HCT116 (cell line): ENCODE data around the gene SEMA7A. TPM values are rescaled to one million over a fixed set of nuclear protein-coding genes. Genes with fewer than 3 reads are reported as not detected.

ENCODE experiments used
- ATAC-seq: fragments of 200-7000 bp; cut with Tn5 transposase; 2 replicates; pipeline ENCODE4 v1.9.1; 2020; ENCODE audit warnings: mild to moderate bottlenecking, moderate library complexity
- BruUV-seq: library from RNA; stranded (reverse); fragments of 400-500 nt; replicated peaks from 2 replicates; lab custom pipeline; 2021; lab: Mats Ljungman, UMichigan
- CTCF ChIA-PET: fragments of 300-600 bp; sonication (Branson Sonifier 250); formaldehyde crosslinking; loops from one replicate; lab custom pipeline; 2021; ENCODE audit warnings: antibody characterized with exemption; lab: Charles Lee
- POLR2A ChIA-PET: fragments of 300-600, 350-600 bp; sonication (Branson Sonifier 250); formaldehyde crosslinking; loops from one replicate; lab custom pipeline; 2021; ENCODE audit warnings: antibody characterized with exemption; lab: Charles Lee
- RAD21 ChIA-PET, 2 experiments: fragments of 300-600 bp; sonication (Branson Sonifier 250); formaldehyde crosslinking; loops; one replicate each; lab custom pipeline; 2023; ENCODE audit warnings: low total read pairs in 2 of 2; ENCODE audit not compliant: uncharacterized antibody in 2 of 2, unreplicated experiment in 2 of 2, low non-redundant PET in 1 of 2; lab: Charles Lee
- DNase-seq: peaks from one replicate; pipeline ENCODE4 v3.0.0-alpha.2; 2010; ENCODE audit warnings: low read depth, low spot score
- H2AFZ ChIP-seq: fragments of 200-600 bp; shearing (Covaris generic), sonication (generic); 2 replicates; pipeline ENCODE4 v1.6.1; 2017; ENCODE audit warnings: low read depth, mixed run types, mixed read lengths, antibody characterized with exemption, low read length; ENCODE audit not compliant: poor library complexity, severe bottlenecking
- H3K27ac ChIP-seq: 2 replicates; pipeline ENCODE4 v1.5.1; 2012; ENCODE audit warnings: low read depth, low read length
- H3K27me3 ChIP-seq: fragments of 200-600 bp; sonication (generic); 2 replicates; pipeline ENCODE4 v1.6.1; 2016; ENCODE audit warnings: mixed run types, low read length, mixed read lengths; ENCODE audit not compliant: insufficient read depth
- H3K36me3 ChIP-seq, 2 experiments: fragments of 200-500 bp in 1 of 2; fragments of 200-600 bp in 1 of 2; sonication (Bioruptor generic) in 1 of 2; sonication (generic) in 1 of 2; 2 replicates each; pipeline versions ENCODE4 v1.5.1 to v1.6.1; 2014 to 2016; ENCODE audit warnings: low read length in 2 of 2, inconsistent platforms in 1 of 2, mixed read lengths in 1 of 2, mixed run types in 1 of 2; ENCODE audit not compliant: insufficient read depth in 2 of 2, control insufficient read depth in 1 of 2
- H3K4me1 ChIP-seq, 2 experiments: fragments of 200-600 bp in 1 of 2; sonication (generic) in 1 of 2; 2 replicates each; pipeline versions ENCODE4 v1.5.1 to v1.6.1; 2012 to 2017; ENCODE audit warnings: low read length in 2 of 2, inconsistent platforms in 1 of 2, mild to moderate bottlenecking in 1 of 2, mixed read lengths in 1 of 2, mixed run types in 1 of 2, moderate library complexity in 1 of 2; ENCODE audit not compliant: insufficient read depth in 2 of 2, control insufficient read depth in 1 of 2
- H3K4me2 ChIP-seq: fragments of 200-600 bp; sonication (generic); 2 replicates; pipeline ENCODE4 v1.6.1; 2017; ENCODE audit warnings: mixed run types, low read length, mixed read lengths
- H3K4me3 ChIP-seq, 2 experiments: fragments of 200-600 bp in 1 of 2; sonication (generic) in 1 of 2; replicated peaks in 1 of 2; 2 replicates each; pipeline ENCODE4 v1.5.1; 2011 to 2016; ENCODE audit warnings: low read length in 2 of 2, control low read depth in 1 of 2, low read depth in 1 of 2, mild to moderate bottlenecking in 1 of 2, mixed read lengths in 1 of 2, mixed run types in 1 of 2
- H3K79me2 ChIP-seq: fragments of 200-600 bp; sonication (generic); 2 replicates; pipeline ENCODE4 v1.6.1; 2017; ENCODE audit warnings: mild to moderate bottlenecking, mixed run types, low read length, moderate library complexity, mixed read lengths; ENCODE audit not compliant: insufficient read depth
- H3K9ac ChIP-seq: fragments of 200-600 bp; sonication (generic); 2 replicates; pipeline ENCODE4 v1.6.1; 2016; ENCODE audit warnings: low read length, mixed read lengths
- H3K9me2 ChIP-seq: fragments of 200-600 bp; sonication (generic), shearing (Covaris generic); 2 replicates; pipeline ENCODE4 v1.6.1; 2017; ENCODE audit warnings: mixed run types, mild to moderate bottlenecking, moderate library complexity; ENCODE audit not compliant: insufficient read depth
- H3K9me3 ChIP-seq, 2 experiments: fragments of 200-500 bp in 1 of 2; fragments of 200-600 bp in 1 of 2; sonication (Bioruptor generic) in 1 of 2; sonication (generic) in 1 of 2; 2 replicates each; pipeline ENCODE4 v1.6.1; 2014 to 2017; ENCODE audit warnings: low read length in 2 of 2, mixed read lengths in 2 of 2, inconsistent platforms in 1 of 2, low read depth in 1 of 2, mild to moderate bottlenecking in 1 of 2, mixed run types in 1 of 2, moderate library complexity in 1 of 2; ENCODE audit not compliant: control insufficient read depth in 1 of 2, insufficient read depth in 1 of 2
- H4K20me1 ChIP-seq: fragments of 200-600 bp; sonication (generic), shearing (Covaris generic); 2 replicates; pipeline ENCODE4 v1.6.1; 2017; ENCODE audit warnings: mixed run types, mild to moderate bottlenecking, moderate library complexity; ENCODE audit not compliant: insufficient read depth
- CBX3 ChIP-seq: IDR thresholded peaks from 2 replicates; pipeline ENCODE4 v1.6.1; 2012; ENCODE audit warnings: low read depth
- CTCF ChIP-seq, 3 experiments: fragments of 200-600 bp in 1 of 3; sonication (generic) in 1 of 3; IDR thresholded peaks in 2 of 3; conservative IDR thresholded peaks in 1 of 3; 2 replicates each; pipeline ENCODE4 v1.5.1; 2012 to 2017; ENCODE audit warnings: low read depth in 2 of 3, low read length in 2 of 3, antibody characterized with exemption in 1 of 3, borderline replicate concordance in 1 of 3, control low read depth in 1 of 3, mild to moderate bottlenecking in 1 of 3, mixed read lengths in 1 of 3, mixed run types in 1 of 3, moderate library complexity in 1 of 3; ENCODE audit not compliant: insufficient read depth in 1 of 3
- EGR1 ChIP-seq: IDR thresholded peaks from 2 replicates; pipeline ENCODE4 v1.6.1; 2012; ENCODE audit warnings: low read depth
- ELF1 ChIP-seq: IDR thresholded peaks from 2 replicates; pipeline ENCODE4 v1.6.1; 2012; ENCODE audit warnings: low read depth, borderline replicate concordance
- EZH2 ChIP-seq: fragments of 200-600 bp; sonication (generic); IDR thresholded peaks from 2 replicates; pipeline ENCODE4 v1.6.1; 2017; ENCODE audit warnings: antibody characterized with exemption, mixed run types
- EZH2phosphoT487 ChIP-seq: fragments of 200-600 bp; IDR thresholded peaks from 2 replicates; pipeline ENCODE4 v1.6.1; 2018; ENCODE audit warnings: antibody characterized with exemption, borderline replicate concordance
- FOSL1 ChIP-seq: IDR thresholded peaks from 2 replicates; pipeline ENCODE4 v1.6.1; 2012; ENCODE audit warnings: low read depth
- JUND ChIP-seq: IDR thresholded peaks from 2 replicates; pipeline ENCODE4 v1.6.1; 2012
- POLR2AphosphoS5 ChIP-seq: IDR thresholded peaks from 2 replicates; pipeline ENCODE4 v1.6.1; 2011; ENCODE audit warnings: mild to moderate bottlenecking, low read depth, low read length, moderate library complexity
- SIN3A ChIP-seq: IDR thresholded peaks from 2 replicates; pipeline ENCODE4 v1.6.1; 2012; ENCODE audit warnings: low read depth
- SP1 ChIP-seq: IDR thresholded peaks from 2 replicates; pipeline ENCODE4 v1.6.1; 2012; ENCODE audit warnings: low read depth
- TCF7L2 ChIP-seq: IDR thresholded peaks from 2 replicates; pipeline ENCODE4 v1.7.0; 2011; ENCODE audit warnings: borderline replicate concordance, inconsistent platforms; ENCODE audit not compliant: insufficient read depth, insufficient read length; ENCODE audit errors: extremely low read depth
- YY1 ChIP-seq: IDR thresholded peaks from 2 replicates; pipeline ENCODE4 v1.6.1; 2011; ENCODE audit warnings: low read length, low read depth, moderate library complexity, mild to moderate bottlenecking; ENCODE audit not compliant: insufficient replicate concordance; ENCODE audit errors: extremely low read depth
- ZNF274 ChIP-seq: fragments of 200-500 bp; sonication (Bioruptor generic); IDR thresholded peaks from 2 replicates; pipeline ENCODE4 v1.6.1; 2014; ENCODE audit warnings: mild to moderate bottlenecking, low read depth, low read length, inconsistent platforms
- intact Hi-C: fragments of 100-400 bp; cut with micrococcal nuclease; formaldehyde crosslinking; loops from 2 replicates; pipeline ENCODE4 v1.10.0; 2022
- total RNA-seq: library from RNA; stranded (reverse); gene quantifications from one replicate; pipeline ENCODE4 v1.2.1, GENCODE V29; 2021; ENCODE audit not compliant: unreplicated experiment

The SEMA7A gene
- total RNA-seq, 1 experiment from 2014 or later: 13.8 TPM

GRCh38 chr15:74423431-74424257, 10.1 kb downstream of the SEMA7A start:
- Histone ChIP-seq H3K36me3 (peaks cover 0 to 5% of the 10 kb centered on the region in 2 experiments; a peak in 1 of 4 replicates), H3K27ac (peak overlapping the region; percentile 90), H3K9ac (peak overlapping the region; percentile 60), H3K4me2 (peak overlapping the region; percentile 67), H3K4me3 (peak overlapping the region in 1 of 2 experiments; percentile 27; a peak in 2 of 4 replicates), H3K9me3 (no peaks in the 10 kb centered on the region), H3K27me3 (no peaks in the 10 kb centered on the region), H3K4me1 (peaks cover 70 to 100% of the 10 kb centered on the region in 2 experiments), H3K79me2 (peaks cover 100% of the 10 kb centered on the region), H3K9me2 (no peaks in the 10 kb centered on the region), H2AFZ (no peak overlapping the region), H4K20me1 (no peaks in the 10 kb centered on the region)
- ChIA-PET POLR2A (interaction anchor here (1.1 to 1.4 kb wide), 3 partner anchors 9 to 26 kb away, joined by 4 to 6 read pairs (median 4); no protein-coding TSS in a partner anchor), RAD21 (no interaction called here), CTCF (interaction anchor here (1.1 to 1.8 kb wide), 3 partner anchors 8 to 49 kb away, joined by 3 to 6 read pairs (median 4); no protein-coding TSS in a partner anchor)
- intact Hi-C loops: loop anchor here (1.0 kb wide), 1 partner anchor 26 kb away; no protein-coding TSS in a partner anchor
- DNase-seq (peak; percentile 54), ATAC-seq (peak; percentile 40)
- TF ChIP-seq POLR2AphosphoS5 (peak; percentile 16; the same call in 1 of the 2 replicates), YY1 (peak; percentile 41), SP1 (no peak)
- BruUV-seq: no TSS peak

- H2AFZ ChIP-seq: no peak overlapping the region
- H3K9ac ChIP-seq: peak overlapping the region; percentile 60
- ChIA-PET POLR2A (interaction anchor here (1.1 to 1.2 kb wide), 2 partner anchors 10 to 25 kb away, joined by 4 read pairs; no protein-coding TSS in a partner anchor), CTCF (interaction anchor here (1.1 to 1.4 kb wide), 2 partner anchors 9 to 49 kb away, joined by 3 to 6 read pairs; no protein-coding TSS in a partner anchor), RAD21 (no interaction called here)
- peaks cover 100% of the 10 kb centered on the region for H3K79me2 ChIP-seq
- H3K27me3 ChIP-seq: no peaks in the 10 kb centered on the region
- no peaks in the 10 kb centered on the region for H3K9me3 ChIP-seq
- no TSS peak for BruUV-seq
- peak overlapping the region; percentile 90 for H3K27ac ChIP-seq
- H3K4me1 ChIP-seq: peaks cover 75 to 96% of the 10 kb centered on the region in 2 experiments
- no peaks in the 10 kb centered on the region for H3K9me2 ChIP-seq
- peak overlapping the region; percentile 67 for H3K4me2 ChIP-seq
- H4K20me1 ChIP-seq: no peaks in the 10 kb centered on the region
- DNase-seq (no peak), ATAC-seq (peak; percentile 53)
- H3K4me3 ChIP-seq: peak overlapping the region in 1 of 2 experiments; percentile 27; a peak in 1 of 4 replicates
- peaks cover 0 to 5% of the 10 kb centered on the region in 2 experiments; a peak in 1 of 4 replicates for H3K36me3 ChIP-seq
- intact Hi-C loops: loop anchor here (1.0 kb wide), 1 partner anchor 26 kb away; no protein-coding TSS in a partner anchor
- no peak for TF ChIP-seq ELF1
- no peak for TF ChIP-seq TCF7L2
- TF ChIP-seq FOSL1: no peak
- TF ChIP-seq ZNF274: no peak
- TF ChIP-seq SIN3A: no peak
- TF ChIP-seq EZH2: no peak
- TF ChIP-seq EZH2phosphoT487: no peak
- TF ChIP-seq POLR2AphosphoS5: no peak
- no peak for TF ChIP-seq YY1
- TF ChIP-seq JUND: no peak
- no peak for TF ChIP-seq EGR1
- TF ChIP-seq CBX3: no peak
- TF ChIP-seq CTCF (IDR thresholded peaks at IDR 0.05 in 2 of 3, conservative IDR thresholded peaks at IDR 0.05 in 1 of 3; ENCODE audit: borderline replicate concordance in 1 of 3, insufficient read depth in 1 of 3, low read depth in 2 of 3, low read length in 2 of 3): no peak
Measured at GRCh38 chr15:74422652-74423430, 10.9 kb downstream of the SEMA7A start.
